GM18508 (cell line): Measurements from ENCODE around the gene C4A.
"Not testable (repeated sequence)": the region's sequence is repeated elsewhere in the genome, so short reads cannot be mapped to it uniquely, and the experiment has no call there.

Source experiments
- ATAC-seq: cut with Tn5 transposase; IDR thresholded peaks from one replicate; pipeline ENCODE4 v1.9.1; 2021; ENCODE audit warnings: moderate number of reproducible peaks; ENCODE audit not compliant: insufficient read depth, unreplicated experiment

C4A gene

DNA sequence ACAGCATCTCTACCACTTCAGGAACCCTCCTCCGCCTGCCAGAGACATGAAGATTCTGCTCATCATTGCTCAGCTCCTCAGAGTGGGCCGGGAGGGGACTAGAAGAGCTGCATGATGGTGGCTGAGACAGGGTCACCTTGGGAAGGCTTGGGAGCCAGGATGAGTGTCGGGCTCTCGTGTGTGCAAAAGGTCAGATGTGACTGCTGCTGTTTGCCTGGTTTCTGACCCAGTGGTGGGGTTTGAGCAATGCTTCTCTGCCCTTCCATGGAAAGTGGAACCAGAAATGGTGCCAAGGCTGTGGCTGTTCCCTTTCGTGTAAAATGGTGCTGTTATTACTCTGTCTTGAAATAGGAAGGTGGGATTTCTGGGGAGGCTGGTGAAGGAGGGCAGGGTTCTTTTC is 31.9 kb downstream of the C4A start:
- not testable (repeated sequence) for ATAC-seq

DNA sequence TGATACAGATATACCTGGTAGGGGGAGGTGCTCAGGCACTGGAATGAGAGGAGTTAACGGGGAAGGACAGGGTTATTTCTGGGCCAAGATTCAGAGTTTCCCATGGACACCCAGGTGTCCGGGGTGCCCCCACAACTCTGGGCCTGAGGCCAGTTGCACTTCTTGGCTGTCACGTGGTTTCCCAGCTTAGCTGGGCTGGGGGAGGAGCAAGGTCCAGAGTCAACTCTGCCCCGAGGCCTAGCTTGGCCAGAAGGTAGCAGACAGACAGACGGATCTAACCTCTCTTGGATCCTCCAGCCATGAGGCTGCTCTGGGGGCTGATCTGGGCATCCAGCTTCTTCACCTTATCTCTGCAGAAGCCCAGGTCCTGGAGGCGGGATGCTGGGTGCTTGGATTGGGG is 32.7 kb downstream of the C4A start, which contains the start of gene C4B:
TSS of gene C4B (plus strand) at position 249 of the 400 bp plus-strand sequence. CDS start at position 300, 51 bp downstream.
- not testable (repeated sequence) for ATAC-seq

DNA sequence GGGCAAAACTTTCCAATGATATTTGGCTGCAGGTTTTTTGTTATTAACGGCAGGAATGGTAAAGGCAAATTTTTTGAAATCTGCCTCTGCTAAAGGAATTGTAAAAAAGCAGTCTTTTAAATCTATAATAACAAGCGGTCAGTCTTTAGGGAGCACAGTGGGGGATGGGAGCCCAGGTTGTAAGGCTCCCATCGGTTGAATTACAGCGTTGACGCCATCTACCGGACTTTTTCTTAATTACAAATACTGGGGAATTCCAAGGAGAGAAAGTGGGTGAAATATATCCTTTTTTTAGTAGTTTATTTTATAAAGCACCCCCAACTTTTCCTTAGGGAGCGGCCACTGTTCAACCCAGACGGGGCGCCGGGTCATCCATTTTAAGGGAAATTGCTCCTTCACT is 40.2 kb downstream of the C4A start:
- ATAC-seq = not testable (repeated sequence)

DNA sequence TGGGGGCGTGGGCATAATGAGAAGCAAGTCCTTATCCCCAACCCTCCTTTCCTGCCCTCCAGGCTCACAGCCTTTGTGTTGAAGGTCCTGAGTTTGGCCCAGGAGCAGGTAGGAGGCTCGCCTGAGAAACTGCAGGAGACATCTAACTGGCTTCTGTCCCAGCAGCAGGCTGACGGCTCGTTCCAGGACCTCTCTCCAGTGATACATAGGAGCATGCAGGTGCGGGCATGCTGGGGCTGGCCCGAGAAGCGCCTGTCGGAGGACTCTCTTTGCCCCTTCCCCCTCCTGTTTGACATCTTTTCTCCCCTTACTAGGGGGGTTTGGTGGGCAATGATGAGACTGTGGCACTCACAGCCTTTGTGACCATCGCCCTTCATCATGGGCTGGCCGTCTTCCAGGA is 46.8 kb downstream of the C4A start:
- not testable (repeated sequence) for ATAC-seq

DNA sequence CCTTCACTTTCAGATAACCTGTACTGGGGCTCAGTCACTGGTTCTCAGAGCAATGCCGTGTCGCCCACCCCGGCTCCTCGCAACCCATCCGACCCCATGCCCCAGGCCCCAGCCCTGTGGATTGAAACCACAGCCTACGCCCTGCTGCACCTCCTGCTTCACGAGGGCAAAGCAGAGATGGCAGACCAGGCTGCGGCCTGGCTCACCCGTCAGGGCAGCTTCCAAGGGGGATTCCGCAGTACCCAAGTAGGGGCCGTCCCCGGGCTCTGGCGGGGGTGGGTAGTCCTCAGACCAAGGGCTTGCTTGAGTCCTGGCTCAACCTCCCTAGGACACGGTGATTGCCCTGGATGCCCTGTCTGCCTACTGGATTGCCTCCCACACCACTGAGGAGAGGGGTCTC is 47.7 kb downstream of the C4A start:
- ATAC-seq = not testable (repeated sequence)

DNA sequence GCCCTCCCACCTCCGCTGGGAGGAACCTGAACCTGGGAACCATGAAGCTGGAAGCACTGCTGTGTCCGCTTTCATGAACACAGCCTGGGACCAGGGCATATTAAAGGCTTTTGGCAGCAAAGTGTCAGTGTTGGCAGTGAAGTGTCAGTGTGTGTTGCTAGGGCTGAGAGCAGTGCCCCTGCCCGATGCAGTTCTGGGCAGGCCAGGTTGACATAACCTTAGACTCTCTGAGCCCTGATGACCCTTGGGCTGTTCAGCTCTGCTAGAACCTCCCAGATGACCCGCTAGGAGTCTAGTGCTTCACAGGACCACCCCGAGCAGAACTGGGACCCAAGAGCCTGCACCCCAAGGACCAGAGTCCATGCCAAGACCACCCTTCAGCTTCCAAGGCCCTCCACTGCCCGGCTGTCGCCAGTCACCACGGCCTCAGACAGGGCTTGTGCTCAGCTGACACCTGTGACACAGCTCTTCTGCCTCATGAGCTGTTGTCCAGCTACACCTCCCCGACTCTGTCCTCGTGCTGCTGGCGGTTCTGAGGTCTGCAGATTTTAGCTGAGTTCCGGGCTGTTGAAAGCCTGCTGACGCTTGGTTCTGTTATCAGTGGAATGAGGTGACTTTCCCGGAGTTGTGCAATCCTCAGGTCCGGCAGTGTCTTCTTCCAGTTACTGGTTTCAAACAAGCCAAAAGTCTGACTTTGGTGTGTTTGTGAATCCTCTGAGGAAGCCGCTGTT is 53.6 kb downstream of the C4A start:
- ATAC-seq = not testable (repeated sequence)

DNA sequence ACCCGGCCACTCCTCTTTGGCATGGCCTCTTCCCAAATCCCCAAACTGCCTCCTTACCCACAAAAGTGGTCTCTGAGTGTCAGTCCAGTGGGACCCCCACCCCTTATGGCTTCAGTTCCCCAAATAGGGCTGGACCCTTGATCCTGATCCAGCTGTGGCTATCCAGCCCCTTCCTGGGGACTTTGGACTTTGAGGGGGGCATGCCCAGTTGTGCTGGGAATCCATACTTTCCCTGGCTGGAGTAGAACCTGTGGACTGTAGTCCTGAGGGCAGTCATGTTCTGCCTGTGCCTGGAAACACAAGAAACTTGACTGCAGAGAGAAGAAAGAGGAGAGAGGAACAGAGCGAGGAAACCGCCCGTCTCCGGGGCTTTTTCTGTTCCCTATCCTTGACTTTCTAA is 55.3 kb downstream of the C4A start:
- ATAC-seq = not testable (repeated sequence)

DNA sequence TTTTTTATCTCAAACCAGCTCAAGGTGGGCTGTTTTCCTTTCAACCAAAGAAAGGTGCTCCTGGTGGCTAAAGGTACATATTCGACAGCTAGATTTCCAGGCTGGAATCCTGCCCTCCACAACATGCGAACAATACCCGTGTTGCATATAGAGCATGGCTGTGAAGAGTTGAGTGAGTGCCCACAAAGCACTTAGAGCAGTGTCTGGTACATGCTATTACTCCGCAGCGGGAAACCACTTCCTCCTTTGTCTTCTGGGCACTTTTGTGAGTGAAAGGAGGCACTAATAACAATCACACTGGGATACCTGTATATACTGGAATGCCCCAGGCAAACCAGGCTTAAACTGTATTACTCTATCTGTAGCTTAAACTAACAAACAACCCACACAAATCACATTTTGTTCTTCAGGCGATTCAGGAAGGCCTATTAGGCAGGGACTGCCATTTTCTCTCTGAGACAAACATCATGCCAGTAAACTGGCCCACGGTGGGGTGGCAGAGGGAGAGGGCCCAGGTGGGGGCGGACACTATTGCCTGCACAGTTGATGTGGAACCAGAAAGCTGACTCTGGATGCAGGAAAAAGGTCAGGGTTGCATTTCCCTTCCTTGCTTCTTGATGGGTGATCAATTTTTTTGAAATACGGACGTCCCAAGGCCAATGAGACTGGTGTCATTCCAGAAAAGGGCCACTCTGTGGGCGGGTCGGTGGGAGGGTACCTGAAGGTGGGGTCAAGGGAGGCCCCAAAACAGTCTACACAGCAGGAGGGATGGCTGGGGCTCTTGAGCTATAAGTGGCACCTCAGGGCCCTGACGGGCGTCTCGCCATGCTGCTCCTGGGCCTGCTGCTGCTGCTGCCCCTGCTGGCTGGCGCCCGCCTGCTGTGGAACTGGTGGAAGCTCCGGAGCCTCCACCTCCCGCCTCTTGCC is 56.0 kb downstream of the C4A start, which contains the start of gene CYP21A2:
TSS of gene CYP21A2 (plus strand) at position 818 of the 927 bp plus-strand sequence. CDS start at position 826, 8 bp downstream.
- not testable (repeated sequence) for ATAC-seq

DNA sequence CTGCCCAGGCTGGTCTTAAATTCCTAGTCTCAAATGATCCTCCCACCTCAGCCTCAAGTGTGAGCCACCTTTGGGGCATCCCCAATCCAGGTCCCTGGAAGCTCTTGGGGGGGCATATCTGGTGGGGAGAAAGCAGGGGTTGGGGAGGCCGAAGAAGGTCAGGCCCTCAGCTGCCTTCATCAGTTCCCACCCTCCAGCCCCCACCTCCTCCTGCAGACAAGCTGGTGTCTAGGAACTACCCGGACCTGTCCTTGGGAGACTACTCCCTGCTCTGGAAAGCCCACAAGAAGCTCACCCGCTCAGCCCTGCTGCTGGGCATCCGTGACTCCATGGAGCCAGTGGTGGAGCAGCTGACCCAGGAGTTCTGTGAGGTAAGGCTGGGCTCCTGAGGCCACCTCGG is 57.0 kb downstream of the C4A start:
- not testable (repeated sequence) for ATAC-seq

DNA sequence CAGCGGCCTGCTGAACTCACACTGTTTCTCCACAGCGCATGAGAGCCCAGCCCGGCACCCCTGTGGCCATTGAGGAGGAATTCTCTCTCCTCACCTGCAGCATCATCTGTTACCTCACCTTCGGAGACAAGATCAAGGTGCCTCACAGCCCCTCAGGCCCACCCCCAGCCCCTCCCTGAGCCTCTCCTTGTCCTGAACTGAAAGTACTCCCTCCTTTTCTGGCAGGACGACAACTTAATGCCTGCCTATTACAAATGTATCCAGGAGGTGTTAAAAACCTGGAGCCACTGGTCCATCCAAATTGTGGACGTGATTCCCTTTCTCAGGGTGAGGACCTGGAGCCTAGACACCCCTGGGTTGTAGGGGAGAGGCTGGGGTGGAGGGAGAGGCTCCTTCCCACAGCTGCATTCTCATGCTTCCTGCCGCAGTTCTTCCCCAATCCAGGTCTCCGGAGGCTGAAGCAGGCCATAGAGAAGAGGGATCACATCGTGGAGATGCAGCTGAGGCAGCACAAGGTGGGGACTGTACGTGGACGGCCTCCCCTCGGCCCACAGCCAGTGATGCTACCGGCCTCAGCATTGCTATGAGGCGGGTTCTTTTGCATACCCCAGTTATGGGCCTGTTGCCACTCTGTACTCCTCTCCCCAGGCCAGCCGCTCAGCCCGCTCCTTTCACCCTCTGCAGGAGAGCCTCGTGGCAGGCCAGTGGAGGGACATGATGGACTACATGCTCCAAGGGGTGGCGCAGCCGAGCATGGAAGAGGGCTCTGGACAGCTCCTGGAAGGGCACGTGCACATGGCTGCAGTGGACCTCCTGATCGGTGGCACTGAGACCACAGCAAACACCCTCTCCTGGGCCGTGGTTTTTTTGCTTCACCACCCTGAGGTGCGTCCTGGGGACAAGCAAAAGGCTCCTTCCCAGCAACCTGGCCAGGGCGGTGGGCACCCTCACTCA is 57.7 kb downstream of the C4A start:
- ATAC-seq = not testable (repeated sequence)

DNA sequence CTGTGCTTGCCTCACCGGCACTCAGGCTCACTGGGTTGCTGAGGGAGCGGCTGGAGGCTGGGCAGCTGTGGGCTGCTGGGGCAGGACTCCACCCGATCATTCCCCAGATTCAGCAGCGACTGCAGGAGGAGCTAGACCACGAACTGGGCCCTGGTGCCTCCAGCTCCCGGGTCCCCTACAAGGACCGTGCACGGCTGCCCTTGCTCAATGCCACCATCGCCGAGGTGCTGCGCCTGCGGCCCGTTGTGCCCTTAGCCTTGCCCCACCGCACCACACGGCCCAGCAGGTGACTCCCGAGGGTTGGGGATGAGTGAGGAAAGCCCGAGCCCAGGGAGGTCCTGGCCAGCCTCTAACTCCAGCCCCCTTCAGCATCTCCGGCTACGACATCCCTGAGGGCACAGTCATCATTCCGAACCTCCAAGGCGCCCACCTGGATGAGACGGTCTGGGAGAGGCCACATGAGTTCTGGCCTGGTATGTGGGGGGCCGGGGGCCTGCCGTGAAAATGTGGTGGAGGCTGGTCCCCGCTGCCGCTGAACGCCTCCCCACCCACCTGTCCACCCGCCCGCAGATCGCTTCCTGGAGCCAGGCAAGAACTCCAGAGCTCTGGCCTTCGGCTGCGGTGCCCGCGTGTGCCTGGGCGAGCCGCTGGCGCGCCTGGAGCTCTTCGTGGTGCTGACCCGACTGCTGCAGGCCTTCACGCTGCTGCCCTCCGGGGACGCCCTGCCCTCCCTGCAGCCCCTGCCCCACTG is 58.6 kb downstream of the C4A start:
- not testable (repeated sequence) for ATAC-seq

DNA sequence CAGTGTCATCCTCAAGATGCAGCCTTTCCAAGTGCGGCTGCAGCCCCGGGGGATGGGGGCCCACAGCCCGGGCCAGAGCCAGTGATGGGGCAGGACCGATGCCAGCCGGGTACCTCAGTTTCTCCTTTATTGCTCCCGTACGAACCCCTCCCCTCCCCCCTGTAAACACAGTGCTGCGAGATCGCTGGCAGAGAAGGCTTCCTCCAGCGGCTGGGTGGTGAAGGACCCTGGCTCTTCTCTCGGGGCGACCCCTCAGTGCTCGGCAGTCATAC is 59.1 kb downstream of the C4A start:
- not testable (repeated sequence) for ATAC-seq

DNA sequence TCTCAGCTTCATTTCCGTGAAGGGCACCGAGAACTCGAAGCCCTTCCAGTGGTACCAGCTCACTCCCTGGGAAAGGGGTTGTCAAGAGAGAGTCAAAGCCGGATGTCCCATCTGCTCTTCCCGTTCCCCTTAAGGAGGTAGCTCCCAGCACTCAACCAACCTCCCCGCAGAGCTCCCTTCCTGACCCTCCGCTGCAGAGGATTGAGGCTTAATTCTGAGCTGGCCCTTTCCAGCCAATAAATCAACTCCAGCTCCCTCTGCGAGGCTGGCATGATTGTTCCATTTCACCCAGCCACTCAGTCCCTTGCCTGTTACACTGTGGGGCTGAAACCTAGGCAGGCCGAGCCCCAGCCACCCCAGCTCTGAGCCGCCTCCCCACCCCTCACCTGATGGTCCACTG is 59.5 kb downstream of the C4A start:
- not testable (repeated sequence) for ATAC-seq

DNA sequence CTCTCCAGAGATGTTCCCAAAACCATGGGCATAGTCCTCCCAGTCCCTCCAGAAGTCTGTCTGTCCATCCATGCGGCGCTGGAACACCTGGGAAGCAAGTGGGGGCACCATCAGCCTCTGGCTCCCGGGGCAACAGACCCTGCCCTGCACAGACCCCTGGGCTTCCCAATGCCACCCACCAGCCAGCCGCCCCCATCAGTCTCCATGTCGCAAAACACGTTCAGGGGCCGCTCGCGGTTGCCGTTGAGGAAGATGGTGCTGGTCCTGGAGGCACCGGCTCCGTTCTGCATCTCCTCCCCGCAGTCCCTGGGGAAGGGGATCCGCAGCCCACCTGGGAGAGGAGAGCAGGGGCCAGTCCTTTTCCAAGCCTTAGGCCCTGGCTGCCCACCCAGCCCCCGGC is 60.4 kb downstream of the C4A start:
- ATAC-seq = not testable (repeated sequence)

DNA sequence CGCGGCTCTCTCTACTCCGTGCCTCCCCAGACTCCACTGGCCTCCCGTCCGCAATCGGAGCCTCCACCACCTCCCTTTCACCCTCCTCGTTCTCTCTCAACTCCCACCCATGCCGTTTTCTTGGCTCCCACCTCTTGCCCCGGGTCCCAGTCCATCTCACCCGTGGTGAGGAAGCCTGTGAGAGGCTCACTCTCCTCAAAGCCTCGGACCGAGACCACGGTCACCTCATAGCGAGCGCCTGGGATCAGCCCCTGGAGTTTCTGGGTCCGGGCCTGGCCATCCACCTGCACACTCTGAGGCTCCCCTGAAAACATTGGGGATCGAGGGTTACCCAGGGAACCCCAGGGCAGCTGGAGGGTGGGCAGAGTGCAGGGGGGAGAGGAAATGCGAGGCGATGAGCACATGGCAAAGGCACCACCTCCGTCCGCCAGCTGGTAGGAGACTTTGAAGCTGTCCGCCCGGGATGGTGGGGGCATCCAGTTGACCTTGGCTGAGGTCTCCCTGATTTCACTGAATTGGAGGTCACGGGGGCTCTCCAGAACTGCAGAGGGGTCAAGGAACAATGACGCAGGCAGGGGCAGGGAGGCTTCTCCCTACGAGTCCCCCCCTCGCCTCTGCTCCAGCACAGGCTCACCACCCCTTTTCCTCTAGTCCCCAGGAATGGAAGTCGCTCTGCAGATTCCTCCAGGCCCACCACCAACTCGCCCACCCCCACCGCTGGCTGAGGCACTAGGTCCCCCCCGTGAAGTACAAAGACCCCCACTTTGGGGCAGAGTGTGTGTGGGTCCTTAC is 61.9 kb downstream of the C4A start:
- ATAC-seq = not testable (repeated sequence)

DNA sequence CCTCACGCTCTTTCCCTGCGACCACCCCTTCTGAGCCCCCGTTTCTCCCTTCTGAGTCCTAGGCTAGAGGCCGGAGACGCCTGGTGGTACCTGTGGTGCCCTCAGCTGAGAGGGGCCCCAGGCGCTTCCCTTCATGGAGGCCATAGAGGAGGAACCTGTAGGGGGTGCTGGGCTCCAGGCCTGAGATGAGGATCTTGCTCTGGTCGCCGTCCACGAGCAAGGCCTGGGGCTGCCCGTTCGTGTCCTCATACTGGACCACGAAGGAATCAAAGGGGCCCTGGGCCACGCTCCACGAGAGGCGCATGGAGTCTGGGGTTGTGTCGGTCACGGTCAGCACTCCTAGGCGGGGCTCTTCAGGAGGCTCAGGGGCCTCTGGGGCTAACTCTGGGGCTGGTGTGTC is 63.1 kb downstream of the C4A start:
- ATAC-seq = not testable (repeated sequence)

DNA sequence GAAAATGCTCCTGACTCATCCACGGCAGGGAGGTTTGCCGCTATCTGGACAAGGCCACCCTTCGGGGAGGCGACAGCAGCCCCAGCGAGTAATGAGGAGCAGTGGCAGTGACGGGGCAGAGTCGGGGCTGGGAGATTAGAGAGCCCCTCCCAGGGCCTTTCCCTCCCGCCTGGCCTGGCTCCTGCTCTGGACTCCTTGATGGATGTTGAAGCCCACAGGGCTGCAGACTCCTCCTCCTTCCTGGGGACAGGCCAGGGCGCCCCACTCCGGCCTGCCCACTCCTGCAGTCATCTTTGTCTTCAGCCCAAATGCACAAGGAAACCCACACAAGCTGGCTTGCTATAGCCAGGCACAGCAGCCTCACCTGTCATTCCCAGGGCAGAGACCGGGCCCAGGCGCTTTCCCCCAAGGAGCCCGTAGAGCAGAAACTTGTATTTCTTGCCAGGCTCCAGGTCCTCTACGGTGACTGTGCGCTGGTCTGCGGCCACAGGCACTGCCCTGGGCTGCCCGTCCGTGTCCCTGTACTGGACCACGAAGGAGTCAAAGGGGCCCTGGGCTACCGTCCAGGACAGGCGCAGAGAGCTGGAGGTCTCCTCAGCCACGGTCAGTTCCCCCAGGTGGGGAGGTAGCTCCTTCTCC is 64.1 kb downstream of the C4A start:
- no peak for ATAC-seq

DNA sequence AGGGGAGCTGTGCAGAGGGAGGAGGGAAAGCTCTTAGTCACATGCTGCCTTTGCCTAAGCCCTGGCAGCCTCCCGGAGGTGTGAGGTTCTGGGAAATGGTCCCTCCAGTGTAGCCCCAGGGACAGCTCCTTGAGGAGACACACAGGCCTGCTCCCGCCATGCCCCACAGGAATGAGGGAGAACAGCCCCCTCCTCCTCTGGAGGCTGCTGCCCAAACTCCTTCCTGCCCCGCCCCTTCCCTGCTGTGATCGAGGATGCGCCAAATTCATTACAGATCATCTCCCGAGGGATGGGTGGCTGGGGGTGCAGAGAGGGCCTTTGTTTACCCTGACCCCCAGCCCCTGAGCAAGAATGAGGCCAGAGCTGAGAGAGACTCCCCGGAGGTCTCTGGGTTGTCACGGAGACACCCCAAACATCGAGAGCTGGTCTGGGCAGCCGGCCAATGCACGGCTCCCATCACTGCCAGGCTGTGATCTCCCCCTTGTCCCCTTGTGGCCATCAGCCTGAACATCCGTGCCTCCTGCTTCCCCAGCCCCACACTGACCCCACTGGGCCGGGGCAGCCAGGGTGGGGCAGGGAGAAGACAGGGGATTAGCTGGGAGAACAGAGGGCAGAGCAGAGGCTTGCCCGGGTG is 64.7 kb downstream of the C4A start:
- ATAC-seq = no peak
